CD4-positive, alpha-beta memory T cell (primary cell): ENCODE results near the gene POPDC3. TPM values are rescaled to one million over a fixed set of nuclear protein-coding genes. Genes with fewer than 3 reads are reported as not detected.

Experiments used
- CTCF ChIA-PET: fragments of 350-600 bp; sonication (Branson Sonifier 250); formaldehyde crosslinking; loops from one replicate; lab custom pipeline; 2021; ENCODE audit warnings: inconsistent platforms; ENCODE audit not compliant: partially characterized antibody; lab: Charles Lee
- POLR2A ChIA-PET: fragments of 350-600 bp; sonication (Branson Sonifier 250); formaldehyde crosslinking; loops from one replicate; lab custom pipeline; 2021; ENCODE audit not compliant: partially characterized antibody; lab: Charles Lee
- DNase-seq, 5 donors: peaks; one replicate each; pipeline versions ENCODE4 v3.0.0 to v3.0.0-alpha.2; 2020 to 2022; ENCODE audit warnings: mixed read lengths in 1 of 5
- H3K27ac ChIP-seq: one replicate; pipeline ENCODE4 v1.7.0; 2013; ENCODE audit warnings: low read depth, low read length
- H3K27me3 ChIP-seq: 2 replicates; pipeline ENCODE4 v1.7.0; 2013; ENCODE audit warnings: mild to moderate bottlenecking, low read length, moderate library complexity; ENCODE audit not compliant: insufficient read depth
- H3K36me3 ChIP-seq: 2 replicates; pipeline ENCODE4 v1.7.0; 2013; ENCODE audit warnings: mild to moderate bottlenecking, low read length, moderate library complexity; ENCODE audit not compliant: insufficient read depth
- H3K4me1 ChIP-seq: 2 replicates; pipeline ENCODE4 v1.7.0; 2013; ENCODE audit warnings: mild to moderate bottlenecking, low read length, moderate library complexity; ENCODE audit not compliant: insufficient read depth
- H3K4me3 ChIP-seq, 2 donors: one replicate each; pipeline ENCODE4 v1.7.0; 2013; ENCODE audit warnings: low read length in 2 of 2, mild to moderate bottlenecking in 1 of 2
- H3K9me3 ChIP-seq, 2 donors: one replicate each; pipeline ENCODE4 v1.7.0; 2013; ENCODE audit warnings: low read length in 2 of 2, control low read depth in 1 of 2; ENCODE audit not compliant: control insufficient read depth in 1 of 2
- H3K27ac Mint-ChIP-seq, 7 donors: one replicate each; pipeline ENCODE4 v1.8.0; 2020 to 2021; ENCODE audit warnings: mixed read lengths in 7 of 7, mild to moderate bottlenecking in 6 of 7, inconsistent platforms in 3 of 7, moderate library complexity in 3 of 7
- H3K27me3 Mint-ChIP-seq, 2 donors: one replicate each; pipeline ENCODE4 v1.8.0; 2020 to 2021; ENCODE audit warnings: mixed read lengths in 2 of 2
- H3K36me3 Mint-ChIP-seq, 2 donors: one replicate each; pipeline ENCODE4 v1.8.0; 2020 to 2021; ENCODE audit warnings: mixed read lengths in 2 of 2, inconsistent platforms in 1 of 2, mild to moderate bottlenecking in 1 of 2
- H3K4me1 Mint-ChIP-seq, 4 donors: one replicate each; pipeline ENCODE4 v1.8.0; 2020 to 2021; ENCODE audit warnings: mixed read lengths in 4 of 4, mild to moderate bottlenecking in 1 of 4
- H3K4me3 Mint-ChIP-seq, 8 donors: one replicate each; pipeline ENCODE4 v1.8.0; 2020 to 2021; ENCODE audit warnings: mixed read lengths in 8 of 8, mild to moderate bottlenecking in 7 of 8, moderate library complexity in 6 of 8, inconsistent platforms in 3 of 8
- H3K9me3 Mint-ChIP-seq, 8 donors: one replicate each; pipeline ENCODE4 v1.8.0; 2020 to 2021; ENCODE audit warnings: mixed read lengths in 8 of 8, mild to moderate bottlenecking in 5 of 8, inconsistent platforms in 3 of 8, moderate library complexity in 1 of 8
- intact Hi-C: fragments of 100-400 bp; cut with micrococcal nuclease; formaldehyde crosslinking; loops from one replicate; pipeline ENCODE4 v1.15.1; 2023
- polyA plus RNA-seq, 2 donors: library from polyadenylated mRNA; unstranded; fragments of 300-500 nt; fragmentation: Illumina TruSeq; gene quantifications; one replicate each; pipeline ENCODE4 v1.2.3, GENCODE V29; 2021
- total RNA-seq, 2 experiments: library from RNA; stranded (reverse); gene quantifications; one replicate each; pipeline ENCODE4 v1.2.3, GENCODE V29; 2021

The POPDC3 gene
- total and polyA plus RNA-seq, 4 experiments from 2014 or later, result not detected

DNA sequence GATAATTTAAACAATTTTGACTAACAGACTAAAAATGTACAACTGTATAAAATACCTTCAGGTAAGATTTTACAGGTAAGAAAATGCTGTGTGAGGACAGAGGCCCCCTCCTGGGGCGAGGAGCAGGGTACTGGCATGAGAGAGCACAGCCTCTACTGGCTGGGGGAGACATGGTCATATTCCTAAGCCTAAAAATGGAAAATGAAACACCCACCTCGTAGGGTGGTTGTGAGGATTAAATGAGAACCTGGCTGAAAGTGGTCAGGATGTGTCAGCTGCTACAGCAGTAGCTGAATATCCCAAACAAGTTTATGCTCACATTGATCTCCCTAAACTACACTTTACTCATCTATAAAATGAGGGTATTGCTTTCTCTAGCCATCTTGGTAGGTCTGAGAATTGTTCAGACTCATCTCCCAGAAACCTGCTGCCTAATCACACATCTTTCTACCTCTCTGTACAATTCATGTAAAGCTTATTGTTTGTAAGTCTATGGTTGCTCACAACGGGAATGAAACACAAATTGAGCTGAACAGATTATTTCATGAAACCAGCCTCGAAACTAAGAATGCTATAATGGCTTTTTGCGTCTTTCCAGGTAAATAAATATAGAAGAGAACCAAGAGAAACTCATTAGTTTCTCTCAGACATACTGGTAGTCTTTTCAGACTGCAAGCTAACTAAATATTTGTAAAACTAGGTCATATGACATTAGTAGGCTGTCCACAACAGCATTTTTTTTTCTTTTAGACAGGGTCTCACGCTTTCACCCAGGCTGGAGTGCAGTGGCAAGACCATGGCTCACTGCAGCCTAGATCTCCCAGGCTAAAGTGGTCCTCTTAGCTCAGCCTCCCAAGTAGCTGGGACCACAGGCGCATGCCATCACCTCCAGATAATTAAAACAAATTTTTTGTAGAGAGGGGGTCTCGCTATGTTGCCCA, 69.6 kb downstream of the POPDC3 start:
- Mint-ChIP-seq H3K9me3 (no peaks in the 10 kb centered on the region), H3K27ac (no peak overlapping the region), H3K4me1 (no peaks in the 10 kb centered on the region), H3K36me3 (no peaks in the 10 kb centered on the region), H3K4me3 (no peak overlapping the region), H3K27me3 (peaks cover 6 to 8% of the 10 kb centered on the region in 2 donors)
- no peaks in the 10 kb centered on the region for H3K9me3 ChIP-seq
- no peak overlapping the region for H3K27ac ChIP-seq
- ChIA-PET POLR2A (no interaction called here), CTCF (no interaction called here)
- H3K36me3 ChIP-seq, result no peaks in the 10 kb centered on the region
- intact Hi-C loops, result no loop called here
- H3K4me1 ChIP-seq, result no peaks in the 10 kb centered on the region
- no peak for DNase-seq
- no peaks in the 10 kb centered on the region for H3K27me3 ChIP-seq
- H3K4me3 ChIP-seq, result no peak overlapping the region

DNA sequence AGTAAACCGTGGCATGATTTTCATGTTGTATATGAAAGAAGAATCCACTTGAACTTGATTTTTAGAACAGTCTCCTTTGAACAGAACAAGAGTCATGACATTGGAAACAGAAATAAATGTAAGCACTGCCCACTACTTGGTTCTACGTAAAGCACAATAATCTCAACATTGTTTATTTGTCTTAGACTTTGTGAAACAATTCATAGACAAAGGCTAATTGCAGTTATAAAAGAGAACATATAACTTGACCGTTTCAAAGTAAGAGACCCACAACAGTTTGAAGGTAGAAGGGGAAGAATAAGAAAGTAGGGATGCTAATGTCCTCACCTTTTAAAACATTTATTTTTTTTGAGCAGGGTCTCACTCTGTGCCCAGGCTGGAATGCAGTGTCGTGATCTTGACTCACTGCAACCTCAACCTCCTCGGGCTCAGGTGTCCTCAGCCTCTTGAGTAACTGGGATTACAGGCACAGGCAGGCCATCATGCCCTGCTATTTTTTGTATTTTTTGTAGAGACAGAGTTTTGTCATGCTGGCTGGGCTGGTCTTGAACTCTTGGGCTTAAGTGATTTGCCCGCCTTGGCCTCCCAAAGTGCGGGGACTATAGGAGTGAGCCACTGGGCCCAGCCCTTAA, 71.1 kb downstream of the POPDC3 start:
- intact Hi-C loops, result no loop called here
- Mint-ChIP-seq H3K4me3 (no peak overlapping the region), H3K4me1 (no peaks in the 10 kb centered on the region), H3K27ac (no peak overlapping the region), H3K27me3 (peaks cover 8 to 11% of the 10 kb centered on the region in 2 donors), H3K36me3 (no peaks in the 10 kb centered on the region), H3K9me3 (no peaks in the 10 kb centered on the region)
- Histone ChIP-seq H3K9me3 (no peaks in the 10 kb centered on the region), H3K27me3 (no peaks in the 10 kb centered on the region), H3K36me3 (no peaks in the 10 kb centered on the region), H3K27ac (no peak overlapping the region), H3K4me1 (no peaks in the 10 kb centered on the region), H3K4me3 (no peak overlapping the region)
- DNase-seq, result no peak
- ChIA-PET CTCF (interaction anchor here (1.4 kb wide), 1 partner anchor 21 kb away, joined by 6 read pairs; no protein-coding TSS in a partner anchor), POLR2A (no interaction called here)

Other genes starting within 250 kb of the POPDC3 start
- not detected for gene LIN28B, start 222.9 kb downstream of the POPDC3 start, total RNA-seq
- gene LIN28B, start 222.9 kb downstream of the POPDC3 start, polyA plus RNA-seq, result not detected
- 10 to 100 TPM; 34.4 to 34.8 TPM for gene PREP, start 223.1 kb upstream of the POPDC3 start, total RNA-seq
- 10 to 100 TPM; 29.8 to 43.6 TPM for gene PREP, start 223.1 kb upstream of the POPDC3 start, polyA plus RNA-seq